NB4 (cell line): ENCODE measurements around the gene NXPH1.

ENCODE experiments used
- CTCF ChIP-seq: IDR thresholded peaks from one replicate; pipeline ENCODE4 v1.5.1; 2012; ENCODE audit warnings: low read depth, low read length
- MAX ChIP-seq: IDR thresholded peaks from 2 replicates; pipeline ENCODE4 v1.6.1; 2011; ENCODE audit warnings: low read depth, low read length
- MYC ChIP-seq: IDR thresholded peaks from 2 replicates; pipeline ENCODE4 v1.6.1; 2011; ENCODE audit warnings: low read depth, low read length
- POLR2A ChIP-seq: IDR thresholded peaks from 2 replicates; pipeline ENCODE4 v1.6.1; 2011; ENCODE audit warnings: mild to moderate bottlenecking; ENCODE audit not compliant: insufficient read length; ENCODE audit errors: extremely low read depth

GRCh38 chr7:8719102-8719501 lies 285.7 kb downstream of the NXPH1 start:
- TF ChIP-seq CTCF: no peak
- TF ChIP-seq POLR2A: no peak
- no peak for TF ChIP-seq MYC
- TF ChIP-seq MAX: no peak
